GM12891 (cell line): Measurements from ENCODE around the gene ERI2.

Source experiments
- POLR2A ChIP-seq: IDR thresholded peaks from 2 replicates; pipeline ENCODE4 v1.6.1; 2011; ENCODE audit warnings: low read depth, low read length, control low read depth
- POLR2AphosphoS5 ChIP-seq: IDR thresholded peaks from 2 replicates; pipeline ENCODE4 v1.6.1; 2011; ENCODE audit warnings: low read depth, low read length, control low read depth
- SPI1 ChIP-seq: IDR thresholded peaks from 2 replicates; pipeline ENCODE4 v1.6.1; 2011; ENCODE audit warnings: low read depth, low read length, control low read depth
- TAF1 ChIP-seq: IDR thresholded peaks from 2 replicates; pipeline ENCODE4 v1.6.1; 2011; ENCODE audit warnings: low read depth, low read length, control low read depth

DNA sequence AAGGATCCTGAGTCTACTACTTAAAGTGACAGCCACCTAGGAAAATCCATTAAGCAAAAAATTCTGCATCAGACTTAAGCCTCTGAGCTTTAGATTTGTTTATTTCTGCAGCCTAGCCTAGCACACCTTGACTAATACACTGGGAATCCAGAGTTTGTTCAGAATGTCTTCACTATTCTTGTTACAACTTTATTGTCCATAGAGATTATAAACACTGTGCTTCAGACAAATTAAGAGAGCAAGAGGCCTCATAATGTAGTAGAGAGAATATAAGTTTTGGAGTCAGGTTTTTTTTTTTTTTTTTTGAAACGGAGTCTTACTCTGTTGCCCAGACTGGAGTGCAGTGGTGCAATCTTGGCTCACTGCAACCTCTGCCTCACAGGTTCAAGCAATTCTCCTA is 55.7 kb downstream of the ERI2 start:
- TF ChIP-seq POLR2AphosphoS5, result no peak
- TF ChIP-seq TAF1, result no peak
- TF ChIP-seq POLR2A, result no peak
- TF ChIP-seq SPI1, result no peak
